ENCODE measurements around the gene DRICH1. TPM values are rescaled to one million over a fixed set of nuclear protein-coding genes. Genes with fewer than 3 reads are reported as not detected.
A peak's percentile ranks its signal among the peaks of the same experiment; 100 is the strongest.
"Not testable (repeated sequence)": the region's sequence is repeated elsewhere in the genome, so short reads cannot be mapped to it uniquely, and the experiment has no call there.

DRICH1 gene
- total RNA-seq, 1 donor from 2014 or later, result 0.16 TPM

DNA sequence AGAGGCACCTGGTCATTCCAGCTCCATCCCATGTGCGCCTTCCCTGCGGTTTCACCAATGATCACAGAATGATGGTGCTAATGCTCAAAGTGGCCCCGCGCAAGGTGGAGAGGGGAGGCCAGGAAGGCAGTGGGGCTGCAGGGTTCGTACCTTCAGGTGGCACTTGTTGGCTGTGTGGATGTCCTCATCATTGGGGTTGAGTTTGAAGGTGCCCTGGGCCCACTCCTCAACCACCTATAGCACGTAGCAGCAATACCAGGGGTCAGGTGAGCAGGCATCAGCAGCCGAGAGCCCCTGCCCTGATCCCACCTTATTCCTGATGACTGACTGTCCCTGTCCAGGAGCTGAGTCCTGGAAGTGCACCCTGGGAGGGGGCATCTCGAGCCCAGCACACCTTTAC lies 20.6 kb upstream of the DRICH1 start:
- DNase-seq (no peak), ATAC-seq (ENCODE audit: poor library complexity) (no peak)
- intact Hi-C loops (cut with DNase I), result no loop called here

DNA sequence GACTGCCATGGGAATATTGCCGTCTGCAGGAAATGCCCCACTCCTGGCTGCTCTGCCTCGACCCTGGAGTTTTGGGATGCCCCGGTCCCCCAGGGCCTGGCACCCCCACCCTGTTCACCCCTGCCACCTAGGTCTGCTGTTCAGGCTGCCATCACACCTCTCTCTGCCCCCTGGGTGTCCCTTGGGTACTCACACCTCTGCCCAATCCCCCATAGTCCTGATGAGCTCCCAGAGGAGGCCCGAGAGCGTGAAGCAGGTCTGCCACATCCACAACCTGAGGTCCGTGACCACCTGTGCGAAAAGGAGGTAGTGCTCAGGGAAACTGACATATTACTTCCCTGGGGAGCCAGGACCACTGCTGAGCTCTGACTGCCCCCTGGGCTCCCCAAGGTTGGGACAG lies 20.2 kb upstream of the DRICH1 start:
- DNase-seq, result no peak
- intact Hi-C loops (cut with DNase I), result no loop called here
- no peak for ATAC-seq (ENCODE audit: poor library complexity)

DNA sequence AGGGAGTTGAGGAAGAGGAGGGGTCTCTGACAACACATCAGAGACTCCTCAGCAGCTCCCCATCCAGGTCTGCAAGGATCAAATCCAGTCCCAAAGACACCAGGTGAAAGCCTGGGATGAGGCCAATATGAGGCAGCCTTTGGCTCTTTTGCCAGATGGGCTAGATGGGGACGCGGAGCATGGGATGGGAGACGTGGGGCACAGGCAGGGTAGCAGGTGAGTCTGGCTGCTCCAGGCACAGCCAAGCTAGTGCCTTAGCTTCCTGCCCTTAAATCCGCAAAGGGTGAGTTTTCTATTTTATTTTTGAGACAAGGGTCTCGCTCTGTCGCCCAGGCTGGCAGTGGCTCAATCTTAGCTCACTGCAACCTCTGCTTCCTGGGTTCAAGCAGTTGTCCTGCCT lies 19.6 kb upstream of the DRICH1 start:
- ATAC-seq (ENCODE audit: poor library complexity) (no peak), DNase-seq (no peak)
- intact Hi-C loops (cut with DNase I), result no loop called here

GRCh38 chr22:23649071-23649501 lies 17.0 kb upstream of the DRICH1 start:
- intact Hi-C loops (cut with DNase I), result no loop called here
- ATAC-seq (ENCODE audit: poor library complexity) (no peak), DNase-seq (no peak)

DNA sequence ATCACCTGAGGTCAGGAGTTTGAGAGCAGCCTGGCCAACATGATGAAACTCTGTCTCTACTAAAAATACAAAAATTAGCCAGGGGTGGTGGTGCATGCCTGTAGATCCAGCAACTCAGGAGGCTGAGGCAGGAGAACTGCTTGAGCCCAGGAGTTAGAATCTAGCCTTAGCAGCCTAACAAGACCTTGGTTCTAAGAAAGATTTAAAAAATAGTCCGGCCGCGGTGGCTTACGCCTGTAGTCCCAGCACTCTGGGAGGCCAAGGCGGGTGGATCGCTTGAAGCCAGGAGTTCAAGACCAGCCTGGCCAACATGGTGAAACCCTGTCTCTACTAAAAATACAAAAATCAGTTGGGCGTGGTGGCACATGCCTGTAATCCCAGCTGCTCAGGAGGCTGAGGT lies 14.4 kb upstream of the DRICH1 start:
- DNase-seq; ATAC-seq (ENCODE audit: poor library complexity); intact Hi-C loops (cut with DNase I): not testable (repeated sequence)

- intact Hi-C loops (cut with DNase I); DNase-seq: not testable (repeated sequence)
- peak; percentile 12 for ATAC-seq (ENCODE audit: poor library complexity)
Observed at GRCh38 chr22:23640206-23640605, 8.1 kb upstream of the DRICH1 start.

GRCh38 chr22:23639661-23640060 lies 7.5 kb upstream of the DRICH1 start:
- intact Hi-C loops (cut with DNase I), result no loop called here
- DNase-seq (no peak), ATAC-seq (ENCODE audit: poor library complexity) (no peak)

GRCh38 chr22:23638611-23639010 lies 6.5 kb upstream of the DRICH1 start:
- no peak for ATAC-seq (ENCODE audit: poor library complexity)
- intact Hi-C loops (cut with DNase I), result no loop called here
- no peak for DNase-seq

GRCh38 chr22:23635291-23635690 lies 3.2 kb upstream of the DRICH1 start:
- DNase-seq; intact Hi-C loops (cut with DNase I); ATAC-seq (ENCODE audit: poor library complexity): not testable (repeated sequence)

- DNase-seq; intact Hi-C loops (cut with DNase I); ATAC-seq (ENCODE audit: poor library complexity): not testable (repeated sequence)
Observed at GRCh38 chr22:23628056-23628743, 3.9 kb downstream of the DRICH1 start.

- ATAC-seq (ENCODE audit: poor library complexity) (peak; percentile 86), DNase-seq (peak; percentile 71)
- intact Hi-C loops (cut with DNase I), result not testable (repeated sequence)
Observed at GRCh38 chr22:23627401-23628055, 4.6 kb downstream of the DRICH1 start.

- intact Hi-C loops (cut with DNase I), result no loop called here
- no peak for DNase-seq
- ATAC-seq (ENCODE audit: poor library complexity), result no peak
Observed at GRCh38 chr22:23626286-23626975, 5.7 kb downstream of the DRICH1 start.

- no peak for DNase-seq
- no peak for ATAC-seq (ENCODE audit: poor library complexity)
Observed at GRCh38 chr22:23622634-23623033, 9.5 kb downstream of the DRICH1 start.

GRCh38 chr22:23621916-23622315 lies 10.2 kb downstream of the DRICH1 start:
- intact Hi-C loops (cut with DNase I); ATAC-seq (ENCODE audit: poor library complexity); DNase-seq: not testable (repeated sequence)

More at GRCh38 chr22:23622634-23623033, 9.5 kb downstream of the DRICH1 start:
- intact Hi-C loops (cut with DNase I), result no loop called here

DNA sequence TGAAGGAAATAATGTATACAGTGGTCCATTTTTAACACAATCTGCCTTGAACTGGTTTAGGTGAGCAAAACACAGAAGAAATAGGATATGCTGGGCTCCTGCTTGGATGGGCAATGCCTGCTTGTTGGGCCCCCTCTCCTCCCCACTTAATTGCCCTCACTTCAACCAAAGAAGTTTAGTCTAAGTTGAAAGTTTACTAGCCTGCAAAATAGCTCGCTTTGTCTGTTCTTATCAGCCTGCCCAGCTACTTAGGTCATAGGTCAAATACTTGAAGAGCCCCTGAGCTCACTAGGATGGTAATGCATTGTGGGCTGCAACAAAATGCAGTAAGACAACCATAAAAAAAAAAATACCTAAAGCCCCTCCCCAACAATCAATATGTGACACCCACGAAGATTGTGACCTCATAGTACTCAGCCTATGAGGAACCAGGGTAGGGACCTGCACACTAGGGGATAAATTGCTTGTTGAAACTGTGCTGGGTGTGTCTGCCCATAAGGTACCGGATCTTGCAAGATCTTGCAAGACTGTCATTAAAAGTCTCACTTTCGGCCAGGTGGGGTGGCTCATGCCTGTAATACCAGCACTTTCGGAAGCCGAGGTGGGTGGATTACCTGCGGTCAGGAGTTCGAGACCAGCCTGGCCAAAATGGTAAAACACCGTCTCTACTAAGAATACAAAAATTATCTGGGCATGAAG lies 10.9 kb downstream of the DRICH1 start:
- DNase-seq, result no peak
- no peak for ATAC-seq (ENCODE audit: poor library complexity)
- intact Hi-C loops (cut with DNase I), result no loop called here

- ATAC-seq (ENCODE audit: poor library complexity), result no peak
- DNase-seq, result no peak
- intact Hi-C loops (cut with DNase I), result no loop called here
Observed at GRCh38 chr22:23613193-23613972, 18.7 kb downstream of the DRICH1 start.

DNA sequence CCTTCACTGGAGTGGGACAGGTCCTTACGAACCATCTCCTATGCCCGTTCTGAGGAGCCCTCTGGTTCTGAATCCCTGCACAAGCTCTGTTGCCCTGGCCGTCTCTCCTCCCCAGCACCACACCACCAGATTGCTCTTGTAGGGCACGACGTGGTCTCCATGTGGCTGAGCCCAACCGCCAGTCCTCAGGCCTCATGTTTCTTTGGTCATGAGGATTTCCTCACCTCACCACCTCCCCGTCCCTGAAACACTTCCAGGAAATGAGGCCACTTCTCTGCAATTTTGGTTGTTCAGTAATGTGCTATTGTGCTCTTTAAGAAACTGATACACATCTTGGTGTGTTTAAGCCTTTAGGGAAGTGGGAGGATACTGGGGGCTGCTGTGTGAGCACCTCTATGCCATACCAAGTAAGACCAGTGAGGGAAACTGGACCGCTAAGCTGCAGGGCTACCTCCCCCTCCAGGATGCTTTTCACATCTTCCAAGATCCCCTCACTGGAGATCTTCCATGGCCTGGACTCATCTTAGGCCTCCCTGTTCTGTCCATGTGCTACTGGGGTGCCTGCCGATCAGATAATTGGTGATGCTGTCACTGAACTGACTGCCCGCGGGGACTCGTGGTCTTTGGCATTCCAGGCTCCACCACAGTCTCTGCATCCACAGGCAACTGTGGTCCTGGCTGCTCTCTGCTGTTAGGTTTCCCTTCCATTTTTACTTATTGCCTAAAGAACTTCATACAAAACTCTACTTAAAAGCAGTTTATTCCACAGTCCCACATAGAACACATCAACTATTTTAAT lies 21.9 kb downstream of the DRICH1 start:
- intact Hi-C loops (cut with DNase I), result no loop called here

DNA sequence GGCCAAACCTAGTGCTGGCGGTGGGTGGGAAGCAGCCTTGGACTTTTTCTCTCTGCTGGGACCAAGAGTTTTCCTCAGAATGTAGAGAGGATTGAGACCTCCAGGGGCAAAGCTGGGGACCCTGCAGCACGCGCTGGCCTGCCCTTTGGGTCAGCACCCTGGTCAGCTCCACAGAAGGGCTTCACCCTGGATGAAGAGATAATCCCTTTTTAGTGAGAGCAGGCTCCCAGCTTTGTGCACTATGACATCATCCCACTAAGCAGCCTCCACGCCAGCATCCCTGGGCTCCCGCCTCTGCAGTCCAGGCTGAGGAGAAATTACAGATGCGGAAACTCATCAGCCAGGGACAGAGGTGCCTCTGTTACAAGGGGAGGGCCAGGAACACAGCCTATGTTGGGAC lies 23.5 kb downstream of the DRICH1 start:
- ATAC-seq (ENCODE audit: poor library complexity) (no peak), DNase-seq (no peak)
- intact Hi-C loops (cut with DNase I), result no loop called here

More for the DNA sequence above, 21.9 kb downstream of the DRICH1 start:
- ATAC-seq (ENCODE audit: poor library complexity) (no peak), DNase-seq (no peak)

Measured in Right ventricle myocardium superior (tissue), 1 donor.